ENCODE data around the gene C14orf39.
"Not testable (repeated sequence)": the region's sequence is repeated elsewhere in the genome, so short reads cannot be mapped to it uniquely, and the experiment has no call there.

The C14orf39 gene

GRCh38 chr14:60495946-60496345 is 10.1 kb upstream of the C14orf39 start:
- no peak for DNase-seq (ENCODE audit: low spot score)

- DNase-seq (ENCODE audit: low spot score), result no peak
Observed at GRCh38 chr14:60490270-60490669, 4.4 kb upstream of the C14orf39 start.

GRCh38 chr14:60488175-60488574 is 2.3 kb upstream of the C14orf39 start:
- DNase-seq (ENCODE audit: low spot score), result no peak

GRCh38 chr14:60487211-60487610 is 1.3 kb upstream of the C14orf39 start:
- no peak for DNase-seq (ENCODE audit: low spot score)

GRCh38 chr14:60485057-60485597 is 736 bp downstream of the C14orf39 start:
- no peak for DNase-seq (ENCODE audit: low spot score)

GRCh38 chr14:60482743-60483142 is 3.1 kb downstream of the C14orf39 start:
- DNase-seq (ENCODE audit: low spot score), result no peak

- DNase-seq (ENCODE audit: low spot score), result not testable (repeated sequence)
Observed at GRCh38 chr14:60480248-60480647, 5.6 kb downstream of the C14orf39 start.

GRCh38 chr14:60455875-60456274 is 30.0 kb downstream of the C14orf39 start:
- DNase-seq (ENCODE audit: low spot score), result no peak

GRCh38 chr14:60430276-60430675 is 55.6 kb downstream of the C14orf39 start:
- no peak for DNase-seq (ENCODE audit: low spot score)

- DNase-seq (ENCODE audit: low spot score), result no peak
Observed at GRCh38 chr14:60420050-60420449, 65.8 kb downstream of the C14orf39 start.

GRCh38 chr14:60397550-60397949 is 88.3 kb downstream of the C14orf39 start:
- not testable (repeated sequence) for DNase-seq (ENCODE audit: low spot score)

- DNase-seq (ENCODE audit: low spot score), result peak; percentile 11
Observed at GRCh38 chr14:60396718-60397343, 89.0 kb downstream of the C14orf39 start.

Data from AG20443 (cell line).